GM21526 (cell line): ENCODE data around the gene STX16.

Experiments
- ATAC-seq: cut with Tn5 transposase; IDR thresholded peaks from one replicate; pipeline ENCODE4 v1.9.1; 2021; ENCODE audit warnings: moderate library complexity; ENCODE audit not compliant: unreplicated experiment, low FRiP score

STX16 gene

DNA sequence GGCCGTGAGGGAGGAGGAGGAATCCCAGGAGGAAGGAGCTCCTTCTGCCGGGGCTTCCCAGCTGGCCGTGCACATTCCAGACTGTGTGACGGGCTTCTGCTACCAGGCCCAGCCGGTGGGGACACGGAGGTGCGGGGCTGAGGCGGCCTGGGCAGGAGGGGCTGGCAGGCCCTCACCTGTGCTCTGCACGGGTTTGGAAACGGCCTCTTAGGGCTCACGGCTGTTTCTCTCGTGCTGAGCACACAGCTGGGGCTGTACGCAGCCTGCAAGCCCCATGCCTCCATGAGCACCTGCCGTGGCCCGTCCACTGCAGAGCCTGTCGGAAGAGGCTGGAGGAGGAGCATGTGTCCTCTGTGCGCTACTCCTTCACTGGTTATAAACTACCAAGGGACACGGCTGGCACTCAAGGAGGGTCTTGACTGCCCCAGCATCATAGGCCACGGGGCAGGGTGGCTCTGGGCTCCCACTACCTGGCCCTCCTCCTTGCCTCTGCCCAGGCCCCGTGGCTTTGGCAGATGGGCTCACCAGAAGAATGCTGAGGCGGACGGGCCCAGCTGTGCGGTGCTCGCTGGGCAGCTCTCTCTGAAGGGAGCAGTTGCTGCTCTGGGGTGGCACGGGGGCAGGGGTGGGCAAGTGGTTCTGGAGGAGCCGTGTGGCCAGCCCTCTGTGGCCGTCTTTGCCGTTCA lies 57.3 kb downstream of the STX16 start:
- no peak for ATAC-seq

DNA sequence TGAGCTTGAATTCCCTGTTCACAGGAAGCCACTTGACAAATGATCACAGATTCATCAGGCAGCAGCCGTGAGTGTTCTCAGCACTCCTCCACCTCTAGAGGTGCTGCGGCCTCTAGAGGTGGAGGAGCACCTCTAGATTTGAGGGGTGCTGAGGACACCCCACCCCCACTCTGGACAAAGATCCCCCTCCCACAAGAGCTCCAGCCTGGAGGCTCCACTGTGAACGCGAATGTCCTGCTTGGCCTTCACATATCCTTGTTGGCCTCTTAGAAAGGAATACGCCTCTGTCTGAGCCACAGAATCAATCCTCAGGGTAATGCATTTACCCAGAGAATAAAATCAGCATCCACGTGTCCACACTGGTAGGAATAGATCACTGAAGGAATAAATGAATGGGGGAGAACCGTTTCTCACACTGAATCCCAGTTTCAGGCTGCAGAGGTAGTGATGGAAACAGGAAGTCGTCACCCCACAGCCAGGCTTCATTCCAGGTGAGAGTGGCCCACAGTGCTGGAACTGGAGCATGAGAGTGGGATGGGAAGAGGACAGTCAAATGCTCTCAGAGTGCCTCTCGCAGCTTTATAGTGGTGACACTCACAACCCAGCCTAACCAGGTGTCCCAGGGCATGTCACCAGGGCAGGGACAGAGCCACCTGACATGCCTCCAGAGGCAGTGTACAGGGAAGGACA lies 58.1 kb downstream of the STX16 start:
- no peak for ATAC-seq

DNA sequence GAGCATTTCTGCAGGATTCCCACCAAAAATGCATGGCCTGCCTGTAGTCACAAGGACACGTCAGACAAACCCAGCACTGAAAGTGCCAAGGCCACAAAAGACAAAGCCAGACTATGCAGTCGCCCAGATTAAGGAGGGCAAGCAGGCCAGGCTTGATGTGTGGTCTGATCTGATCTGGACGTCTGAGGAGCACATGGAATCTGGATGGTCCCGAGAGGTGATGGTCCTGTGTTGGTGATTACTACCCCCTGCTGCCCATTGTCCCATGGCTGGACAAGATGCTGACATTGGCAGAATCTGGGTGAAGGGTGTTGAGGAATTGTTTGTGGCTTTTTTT lies 58.6 kb downstream of the STX16 start:
- no peak for ATAC-seq

DNA sequence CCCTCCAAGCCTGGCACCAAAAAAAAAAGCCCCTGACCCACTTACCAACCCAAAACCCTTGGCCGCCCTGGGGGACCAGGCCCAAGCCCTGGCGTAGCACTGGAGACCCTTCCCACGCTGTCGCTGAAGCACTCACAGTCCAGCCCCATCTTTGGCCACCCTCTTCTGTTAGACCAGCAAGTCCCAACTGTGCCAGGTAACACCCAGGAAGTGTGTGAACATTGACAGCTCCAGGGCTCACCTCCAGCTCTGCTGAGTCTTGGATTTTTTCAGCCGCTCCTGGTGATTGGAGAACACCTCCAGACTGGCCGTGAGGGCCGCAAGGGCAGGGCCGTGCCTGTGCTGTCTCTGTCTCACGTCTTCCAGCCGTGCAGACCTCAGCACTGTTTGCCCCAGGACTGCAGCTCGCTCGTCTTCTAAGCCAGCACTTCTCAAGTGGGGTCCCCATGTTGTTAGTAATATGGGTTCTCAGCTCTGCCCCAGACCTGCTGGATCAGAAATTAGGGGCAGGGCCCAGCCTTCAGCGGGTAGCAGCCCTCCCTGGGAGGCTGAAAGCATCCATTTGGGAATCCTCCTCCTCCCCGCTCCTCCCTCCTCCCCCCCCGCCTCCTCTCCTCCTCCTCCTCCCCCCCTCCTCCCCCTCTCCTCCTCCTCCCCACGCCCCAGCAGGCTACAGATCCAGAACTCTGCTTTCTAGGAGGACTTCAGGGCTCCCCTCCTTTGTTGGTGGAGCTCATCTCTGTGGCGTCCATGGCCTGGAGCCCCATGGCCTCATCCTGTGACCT lies 59.6 kb downstream of the STX16 start:
- no peak for ATAC-seq

DNA sequence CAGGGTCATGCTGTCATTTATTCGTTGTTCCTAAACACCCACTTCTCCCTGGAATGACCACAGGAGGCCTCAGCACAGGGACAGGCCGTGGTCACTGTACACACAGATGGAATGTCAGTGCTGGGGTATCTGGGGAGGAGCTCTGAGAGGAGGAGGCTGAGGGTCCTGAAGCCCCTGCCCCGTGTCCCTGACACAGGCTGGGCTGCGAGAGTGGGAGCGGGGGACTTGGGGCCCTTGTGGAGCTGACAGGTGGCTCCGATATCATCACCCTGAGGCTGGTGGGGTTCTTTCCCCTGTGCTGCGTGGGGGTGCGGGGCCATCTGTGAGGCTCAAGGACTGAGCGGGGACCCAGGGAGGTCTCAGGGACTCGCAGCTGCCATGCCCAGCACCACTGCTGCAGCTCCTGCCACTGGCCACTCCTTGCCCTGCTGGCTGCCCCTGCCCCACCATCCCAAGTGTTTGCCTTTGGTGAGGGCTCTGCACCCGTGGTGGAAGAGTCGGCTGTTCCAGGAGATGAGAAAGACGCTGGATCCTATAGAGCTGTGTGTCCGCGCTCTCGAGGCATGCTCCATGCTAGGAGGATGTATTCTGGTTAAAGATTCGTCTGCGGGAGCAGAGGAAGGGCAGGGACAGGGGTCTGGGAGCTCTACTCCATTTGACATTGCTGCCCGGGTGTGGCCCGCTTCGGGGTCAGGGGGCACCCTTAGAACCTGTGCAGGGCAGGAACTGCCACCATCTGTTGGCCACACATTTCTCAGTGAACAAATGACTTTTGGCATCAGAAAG lies 60.4 kb downstream of the STX16 start:
- ATAC-seq = no peak

DNA sequence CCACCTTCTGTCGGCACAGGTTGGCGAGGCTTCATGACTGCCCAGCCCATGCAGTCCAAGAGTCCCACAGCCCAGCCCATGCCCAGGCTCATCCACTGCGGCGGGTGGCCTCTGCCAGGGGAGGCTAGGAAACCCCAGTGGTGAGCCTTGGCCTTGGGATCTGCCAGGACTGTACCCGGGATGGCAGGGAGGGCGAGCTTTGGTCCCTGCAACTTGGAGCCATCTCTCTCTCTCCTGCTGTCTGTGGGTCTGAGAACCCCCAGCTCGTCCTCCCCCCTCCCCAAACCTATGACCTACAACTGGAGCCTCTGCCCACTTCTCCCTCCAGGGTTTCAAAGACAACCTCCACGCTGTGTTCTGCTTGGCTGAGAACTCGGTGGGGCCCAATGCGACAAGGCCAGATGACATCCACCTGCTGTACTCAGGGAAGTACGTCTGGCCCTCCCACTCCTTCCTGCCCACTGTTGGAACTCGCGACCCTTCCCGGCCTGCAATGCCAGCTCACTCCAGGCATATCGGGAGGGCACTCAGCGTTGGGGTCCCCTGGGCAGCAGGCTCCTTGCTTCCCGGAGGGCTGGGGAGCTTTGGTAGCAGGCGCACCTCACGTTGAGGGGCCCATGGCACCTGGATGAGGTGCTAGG lies 61.2 kb downstream of the STX16 start:
- ATAC-seq = no peak

DNA sequence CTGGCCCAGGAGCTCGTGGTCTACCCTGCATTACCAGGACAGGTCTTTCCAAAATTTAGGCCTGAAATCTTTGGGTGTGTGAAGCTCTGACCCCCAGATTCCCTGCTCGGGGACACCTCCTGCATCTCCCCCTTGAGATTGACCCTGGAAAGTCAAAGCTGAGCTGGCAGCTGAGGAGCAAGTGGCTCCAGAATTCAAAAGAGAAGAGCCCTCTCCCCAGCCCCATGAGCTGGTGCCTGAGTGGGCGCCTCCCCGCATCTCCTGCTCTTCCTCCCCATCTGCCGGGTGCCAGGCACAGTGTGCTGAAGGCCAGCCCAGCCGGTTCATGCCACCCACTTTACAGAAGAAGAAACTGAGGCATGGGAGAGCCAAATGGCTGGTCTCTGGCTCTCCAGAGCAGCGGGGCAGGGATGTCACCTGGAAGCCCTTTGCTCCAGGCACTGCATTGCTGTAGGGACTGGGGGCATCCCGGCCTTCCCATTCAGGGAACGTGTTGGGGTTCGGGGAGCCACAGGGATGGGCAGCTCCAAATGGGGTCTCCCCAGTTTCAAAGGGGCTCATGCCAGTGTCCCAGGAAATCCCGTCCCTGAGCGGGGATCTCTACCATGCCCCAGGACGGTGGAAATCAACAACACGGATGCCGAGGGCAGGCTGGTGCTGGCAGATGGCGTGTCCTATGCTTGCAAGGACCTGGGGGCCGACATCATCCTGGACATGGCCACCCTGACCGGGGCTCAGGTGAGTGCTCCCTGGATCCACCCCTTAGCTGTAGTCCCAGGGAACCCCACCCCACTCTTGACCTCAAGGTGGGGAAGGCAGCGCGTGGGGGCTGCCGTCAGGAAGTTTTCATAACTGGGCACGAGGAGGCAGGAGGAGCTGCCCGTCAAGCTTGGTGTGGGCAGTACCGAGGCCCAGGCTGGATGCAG lies 62.0 kb downstream of the STX16 start:
- no peak for ATAC-seq

DNA sequence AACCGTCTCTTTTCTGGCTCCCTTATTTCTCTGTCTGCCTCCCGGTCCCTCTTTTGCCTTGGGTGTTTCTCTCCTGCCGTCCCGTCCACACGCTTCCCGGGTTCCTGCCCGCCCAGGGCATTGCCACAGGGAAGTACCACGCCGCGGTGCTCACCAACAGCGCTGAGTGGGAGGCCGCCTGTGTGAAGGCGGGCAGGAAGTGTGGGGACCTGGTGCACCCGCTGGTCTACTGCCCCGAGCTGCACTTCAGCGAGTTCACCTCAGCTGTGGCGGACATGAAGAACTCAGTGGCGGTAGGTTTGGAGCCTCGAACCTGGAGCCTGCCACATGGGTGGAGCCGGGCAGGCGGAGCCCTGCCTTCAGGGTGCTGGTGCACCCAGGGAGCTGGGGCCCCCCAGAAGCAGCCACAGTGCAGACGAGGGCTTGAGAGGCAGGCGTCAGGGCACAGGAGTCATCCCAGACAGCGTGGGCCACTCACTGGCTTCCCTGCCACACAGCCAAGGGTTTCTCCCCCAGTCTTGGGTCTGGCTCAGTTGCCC lies 62.8 kb downstream of the STX16 start:
- no peak for ATAC-seq

DNA sequence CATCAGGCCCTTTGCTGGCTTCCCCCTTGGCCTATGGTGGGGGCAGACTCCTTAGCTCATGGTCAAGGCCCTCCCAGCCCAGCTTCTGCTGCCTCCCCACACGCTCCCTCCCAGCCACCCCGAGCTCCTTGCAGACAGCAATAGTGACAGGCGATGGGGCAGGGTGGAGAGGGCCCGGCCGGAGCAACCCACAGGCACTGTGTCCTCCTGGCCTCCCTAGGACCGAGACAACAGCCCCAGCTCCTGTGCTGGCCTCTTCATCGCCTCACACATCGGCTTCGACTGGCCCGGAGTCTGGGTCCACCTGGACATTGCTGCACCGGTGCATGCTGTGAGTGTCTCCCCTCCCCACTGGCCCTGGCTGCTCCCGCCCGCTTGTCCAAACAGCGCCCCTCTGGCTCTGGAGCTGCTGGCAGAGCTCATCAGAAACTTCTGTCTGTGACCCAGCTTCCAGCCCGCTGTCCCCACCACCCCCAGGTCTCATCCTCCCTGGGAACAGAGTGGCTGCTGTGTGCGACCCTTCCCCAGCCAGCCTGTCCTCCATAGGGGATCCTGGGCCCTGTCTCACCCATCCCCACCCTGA lies 63.3 kb downstream of the STX16 start:
- ATAC-seq = no peak

DNA sequence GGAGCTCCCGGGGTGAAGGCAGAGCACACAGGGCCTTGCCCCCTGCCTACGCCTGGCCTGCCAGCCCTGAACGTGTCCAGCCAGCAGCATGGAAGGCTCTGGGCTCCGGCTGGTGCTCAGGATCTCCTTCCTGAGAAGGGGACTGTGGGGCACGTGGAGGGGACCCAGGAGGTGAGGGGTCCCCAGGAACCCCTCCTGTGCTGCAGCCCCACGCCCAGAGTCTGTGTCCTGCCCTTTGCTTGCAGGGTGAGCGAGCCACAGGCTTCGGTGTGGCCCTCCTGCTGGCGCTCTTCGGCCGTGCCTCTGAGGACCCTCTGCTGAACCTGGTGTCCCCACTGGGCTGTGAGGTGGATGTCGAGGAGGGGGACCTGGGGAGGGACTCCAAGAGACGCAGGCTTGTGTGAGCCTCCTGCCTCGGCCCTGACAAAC lies 63.9 kb downstream of the STX16 start:
- no peak for ATAC-seq

DNA sequence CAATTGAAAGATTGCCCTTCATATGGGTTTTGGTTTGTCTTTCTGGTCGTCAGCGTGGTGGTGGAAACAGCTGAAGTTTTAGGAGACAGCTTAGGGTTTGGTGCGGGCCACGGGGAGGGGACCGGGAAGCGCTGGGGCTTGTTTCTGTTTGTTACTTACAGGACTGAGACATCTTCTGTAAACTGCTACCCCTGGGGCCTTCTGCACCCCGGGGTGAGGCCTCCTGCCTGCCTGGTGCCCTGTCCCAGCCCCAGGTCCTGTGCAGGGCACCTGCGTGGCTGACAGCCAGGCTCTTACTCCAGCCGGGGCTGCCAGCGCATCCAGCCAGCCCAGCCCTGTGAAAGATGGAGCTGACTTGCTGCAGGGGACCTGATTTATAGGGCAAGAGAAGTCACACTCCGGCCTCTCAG lies 64.3 kb downstream of the STX16 start:
- ATAC-seq = no peak

DNA sequence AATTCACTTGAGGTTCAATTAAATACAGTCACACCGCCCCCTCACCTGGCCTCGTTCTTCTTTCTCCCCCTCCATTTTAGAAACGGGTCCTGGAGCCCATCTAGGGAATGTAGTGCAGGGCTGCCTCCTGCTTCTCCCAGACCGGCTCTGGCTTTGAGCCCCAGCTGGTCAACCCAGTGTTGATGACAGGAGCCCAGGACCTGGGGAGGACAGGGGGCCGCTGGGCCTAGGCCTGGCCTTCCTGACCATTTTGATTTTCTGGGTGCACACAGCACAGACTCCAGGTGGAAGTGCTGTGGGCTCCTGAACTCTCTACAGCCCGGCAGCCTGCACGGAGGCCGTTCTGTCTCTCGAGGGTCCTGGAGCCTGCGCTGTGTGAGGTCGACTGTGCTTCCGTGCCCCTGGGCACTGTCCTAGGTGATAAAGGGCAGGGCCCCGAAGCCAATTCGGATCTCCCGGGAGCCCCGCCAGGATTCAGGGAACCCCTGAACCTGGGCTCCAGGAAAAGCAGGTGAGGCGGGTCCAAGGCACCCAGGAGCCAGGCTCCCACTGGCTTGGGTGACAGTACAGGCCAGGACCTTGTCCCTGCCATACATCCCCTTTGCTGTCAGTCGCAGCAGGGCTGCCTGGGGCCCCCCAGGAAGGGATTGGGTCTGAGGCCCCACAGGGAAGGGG lies 64.9 kb downstream of the STX16 start:
- ATAC-seq = no peak

DNA sequence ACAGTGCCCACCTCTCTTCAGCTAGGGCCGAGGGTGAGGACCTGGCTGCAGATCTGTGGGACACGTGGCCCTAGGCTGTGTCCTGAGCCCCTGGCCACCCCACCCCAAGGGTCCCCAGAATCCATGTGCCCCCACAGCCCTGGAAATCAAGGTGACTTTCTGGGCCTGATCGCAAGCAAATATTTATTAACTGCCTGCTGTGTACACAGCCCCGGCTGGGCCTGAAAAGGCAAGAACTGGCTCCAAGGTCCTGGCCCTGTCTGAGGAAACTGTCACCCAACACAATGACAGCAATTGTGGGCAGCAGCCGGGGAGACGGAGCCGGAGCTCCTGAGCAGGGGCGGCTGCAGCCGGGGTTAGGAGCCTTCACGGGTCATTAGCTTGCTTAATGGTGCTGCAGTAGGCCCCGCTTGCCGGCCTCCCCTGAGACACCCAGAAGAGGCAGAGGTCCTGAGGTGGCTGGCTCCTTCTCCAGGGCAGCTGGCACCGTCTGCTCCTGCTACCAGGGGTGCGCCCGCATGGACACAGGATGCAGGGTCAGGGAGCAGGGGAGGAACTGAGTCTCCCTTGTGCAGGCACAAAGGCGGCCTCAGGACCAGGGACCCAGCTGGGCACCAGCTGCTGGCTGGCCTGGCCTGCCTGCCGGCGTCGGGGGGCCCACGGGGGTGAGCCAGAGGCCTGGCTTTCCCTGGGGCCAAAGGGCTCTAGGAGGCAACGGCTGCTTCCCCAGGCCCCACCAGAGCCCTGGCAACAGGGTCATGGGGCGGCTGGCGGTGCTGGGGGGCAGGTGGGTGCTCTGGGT lies 65.6 kb downstream of the STX16 start:
- no peak for ATAC-seq

DNA sequence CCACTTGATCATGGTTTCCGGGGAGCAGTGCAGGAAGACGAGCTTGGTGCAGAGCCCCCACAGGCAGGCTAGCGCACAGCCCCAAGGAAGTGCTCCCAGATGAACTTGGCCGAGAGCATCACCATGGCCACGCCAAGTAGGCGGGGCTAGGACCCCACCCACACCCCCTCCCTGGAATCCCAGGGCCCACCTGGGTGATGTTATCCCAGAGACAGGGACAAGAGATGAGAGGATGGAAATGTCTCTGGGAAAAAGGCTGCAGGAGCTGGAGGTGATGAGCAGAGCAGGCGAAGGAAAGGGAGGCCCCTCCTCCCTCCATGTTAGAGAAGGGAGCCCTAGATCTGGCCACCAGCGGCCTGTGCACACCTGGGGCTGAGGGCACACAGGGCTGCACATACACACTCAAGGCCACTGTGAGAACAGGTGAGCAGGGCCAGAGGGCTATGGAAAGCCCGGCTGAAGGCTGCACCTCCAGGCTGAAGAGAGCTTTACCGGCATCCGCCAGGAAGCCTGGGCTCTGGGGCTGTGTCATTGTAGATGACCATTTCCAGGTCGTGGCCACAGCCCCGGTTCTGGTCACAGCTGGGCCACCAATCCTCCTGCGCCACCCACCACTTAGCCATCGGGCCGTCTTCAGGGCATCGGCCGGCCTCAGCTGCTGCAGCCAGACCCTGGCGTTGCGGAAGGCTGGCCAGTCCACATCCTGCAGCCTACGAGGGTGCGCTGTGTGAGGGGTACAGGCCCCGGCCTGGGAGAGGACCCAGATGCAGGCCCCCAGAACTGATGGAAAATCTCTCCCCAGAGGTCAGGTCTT lies 66.4 kb downstream of the STX16 start:
- no peak for ATAC-seq

DNA sequence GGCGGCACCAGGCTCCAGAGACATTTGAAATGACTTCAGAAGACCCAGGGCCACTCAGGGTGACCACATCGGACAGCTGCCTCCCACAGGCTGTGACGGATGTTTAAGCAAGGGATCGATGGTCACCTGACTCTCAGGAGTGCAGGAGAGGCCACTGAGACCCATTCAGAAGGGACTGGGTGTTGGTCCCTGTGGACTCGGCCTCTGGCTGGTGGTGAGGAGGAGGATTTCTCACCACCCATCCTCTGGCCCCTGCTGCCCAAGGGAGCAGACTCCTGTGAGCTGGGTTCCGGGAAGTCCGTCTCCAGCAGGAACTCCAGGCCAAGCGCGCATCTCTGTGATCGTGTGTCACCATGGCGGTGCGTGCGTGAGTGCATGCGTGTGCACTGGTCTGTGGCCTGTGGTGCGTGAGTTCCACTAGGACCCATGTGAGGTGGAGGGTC lies 67.1 kb downstream of the STX16 start:
- ATAC-seq = no peak

DNA sequence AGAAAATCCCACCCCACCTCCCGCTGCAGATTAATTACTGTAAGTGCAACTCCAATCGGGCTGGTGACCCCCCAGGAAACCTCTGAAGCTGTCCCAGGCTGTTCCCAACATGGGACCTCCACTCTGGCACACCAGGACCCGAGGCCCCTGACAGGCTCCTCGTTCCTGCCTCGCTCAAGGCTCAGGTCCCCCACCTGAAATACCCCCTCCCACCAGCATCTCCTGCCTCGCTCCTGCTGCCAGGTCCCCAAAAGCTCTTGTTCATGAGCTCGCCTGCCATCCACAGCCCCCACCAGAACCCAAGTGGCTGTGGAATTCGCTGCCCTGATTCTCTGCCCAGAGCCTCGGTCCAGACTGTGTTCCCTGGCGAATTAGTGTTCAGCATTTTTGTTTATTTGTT lies 67.6 kb downstream of the STX16 start:
- ATAC-seq = no peak

DNA sequence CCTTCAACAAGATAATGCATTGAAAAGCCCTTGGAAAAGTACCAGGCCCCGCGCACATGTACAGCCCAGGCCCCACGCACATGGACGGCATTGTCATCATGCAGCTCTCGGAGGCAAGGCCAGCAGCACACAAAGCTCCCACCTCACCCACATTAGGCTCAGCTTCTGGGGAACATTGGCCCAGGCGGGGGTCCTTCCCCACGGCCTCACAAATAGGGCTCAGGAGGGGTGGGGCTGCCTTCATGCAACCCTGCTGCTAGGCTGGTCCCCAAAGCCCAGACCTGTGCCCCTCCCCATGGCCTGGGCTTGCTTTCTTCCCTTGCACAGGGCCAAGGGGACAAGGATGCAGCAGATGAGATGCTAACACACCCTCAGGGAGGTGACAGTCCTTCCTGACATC lies 68.2 kb downstream of the STX16 start:
- no peak for ATAC-seq
